Activated T-cell treated with anti-CD3 and anti-CD28 coated beads for 1 hour (primary cell): ENCODE results near the gene PRAMEF2.
"Not testable (repeated sequence)": the region's sequence is repeated elsewhere in the genome, so short reads cannot be mapped to it uniquely, and the experiment has no call there.

Source experiments
- DNase-seq: peaks from one replicate; pipeline ENCODE4 v3.0.0-alpha.2; 2020; ENCODE audit warnings: low read depth

The PRAMEF2 gene

GRCh38 chr1:12856786-12857185, at the start of gene PRAMEF2:
Gene PRAMEF2, plus strand, starts transcription at chr1:12857086. Its CDS starts 1,924 bp downstream, at chr1:12859010.
- DNase-seq: not testable (repeated sequence)

GRCh38 chr1:12809933-12810332, 47.0 kb upstream of the PRAMEF2 start:
- no peak for DNase-seq

- DNase-seq: no peak
Observed at GRCh38 chr1:12810691-12811408, 46.0 kb upstream of the PRAMEF2 start.

- DNase-seq: no peak
Observed at GRCh38 chr1:12811409-12811784, 45.5 kb upstream of the PRAMEF2 start.

GRCh38 chr1:12819061-12819460, 37.8 kb upstream of the PRAMEF2 start:
- DNase-seq: not testable (repeated sequence)

- not testable (repeated sequence) for DNase-seq
Observed at GRCh38 chr1:12831310-12831709, 25.6 kb upstream of the PRAMEF2 start, which contains the start of gene PRAMEF11. Gene PRAMEF11, minus strand, starts transcription at chr1:12831410. Its CDS starts 2,621 bp downstream, at chr1:12828789.

- DNase-seq: not testable (repeated sequence)
Observed at GRCh38 chr1:12833251-12833650, 23.6 kb upstream of the PRAMEF2 start.

- not testable (repeated sequence) for DNase-seq
Observed at GRCh38 chr1:12848620-12849019, 8.3 kb upstream of the PRAMEF2 start, which contains the start of gene HNRNPCL1. Gene HNRNPCL1, minus strand, starts transcription at chr1:12848720. Its CDS starts 431 bp downstream, at chr1:12848289.

- no peak for DNase-seq
Observed at GRCh38 chr1:12851779-12852178, 5.1 kb upstream of the PRAMEF2 start.

- DNase-seq: not testable (repeated sequence)
Observed at GRCh38 chr1:12863131-12863880, 6.4 kb downstream of the PRAMEF2 start.

GRCh38 chr1:12878453-12878852, 21.6 kb downstream of the PRAMEF2 start:
- DNase-seq: not testable (repeated sequence)

- DNase-seq: not testable (repeated sequence)
Observed at GRCh38 chr1:12886101-12886500, 29.2 kb downstream of the PRAMEF2 start, which contains the start of gene PRAMEF4. Gene PRAMEF4, minus strand, starts transcription at chr1:12886201. Its CDS starts 2,807 bp downstream, at chr1:12883394.

GRCh38 chr1:12898170-12898569, 41.3 kb downstream of the PRAMEF2 start, which contains the start of gene PRAMEF10:
Gene PRAMEF10, minus strand, starts transcription at chr1:12898270. Its CDS starts 2,423 bp downstream, at chr1:12895847.
- DNase-seq: not testable (repeated sequence)

GRCh38 chr1:12899186-12899585, 42.3 kb downstream of the PRAMEF2 start:
- not testable (repeated sequence) for DNase-seq

- not testable (repeated sequence) for DNase-seq
Observed at GRCh38 chr1:12903793-12904572, 47.1 kb downstream of the PRAMEF2 start.
